DND-41 (cell line): ENCODE data around the gene TRIM36.

ENCODE experiments used
- CTCF ChIP-seq: IDR thresholded peaks from 2 replicates; pipeline ENCODE4 v1.5.1; 2012; ENCODE audit warnings: borderline replicate concordance, low read length, moderate library complexity, mild to moderate bottlenecking; ENCODE audit not compliant: poor library complexity, severe bottlenecking; ENCODE audit errors: extremely low read depth
- EZH2 ChIP-seq: IDR thresholded peaks from 3 replicates; pipeline ENCODE4 v1.6.1; 2012; ENCODE audit warnings: borderline replicate concordance, low read depth, mild to moderate bottlenecking, moderate library complexity, low read length, inconsistent platforms; ENCODE audit not compliant: severe bottlenecking

DNA sequence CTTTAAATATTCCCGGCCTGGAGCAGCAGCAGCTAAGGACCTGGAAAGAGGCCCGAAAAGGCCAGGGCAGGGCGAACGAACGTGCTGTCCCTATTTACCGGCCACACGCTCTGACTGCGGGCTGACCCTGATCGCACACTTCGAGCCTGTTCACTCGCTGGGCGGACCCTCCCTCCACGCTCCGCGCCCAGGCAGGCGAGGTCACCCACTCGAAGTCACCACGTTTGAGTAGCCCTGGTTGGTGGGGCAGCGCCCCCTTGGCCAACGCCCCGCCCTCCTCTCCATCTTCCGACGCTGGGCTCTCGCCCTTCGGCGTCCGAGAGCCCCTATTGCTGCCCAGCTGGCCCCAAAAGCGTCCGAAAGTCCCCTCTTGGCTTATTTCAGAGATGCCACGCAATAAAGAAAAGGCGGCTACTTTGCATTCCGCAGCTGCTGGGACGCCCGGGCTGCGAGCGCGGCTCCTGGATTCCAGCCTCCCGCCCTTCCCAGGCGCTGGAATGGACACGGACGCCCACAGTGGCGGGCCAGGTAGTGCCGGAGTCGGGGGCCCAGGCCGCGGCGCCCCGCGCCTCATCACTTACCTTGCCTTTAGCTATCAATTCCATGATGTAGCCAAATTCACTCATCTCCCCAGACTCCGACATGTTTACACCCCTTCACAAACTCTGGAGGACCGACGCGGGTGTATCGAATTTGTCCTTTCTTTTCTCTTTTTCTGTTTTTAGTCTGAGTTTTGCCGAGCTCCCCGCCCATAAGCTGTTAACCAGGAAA lies 9.9 kb upstream of the TRIM36 start:
- TF ChIP-seq CTCF = no peak
- no peak for TF ChIP-seq EZH2
